Measurements from ENCODE around the gene C1orf226.
A peak's percentile ranks its signal among the peaks of the same experiment; 100 is the strongest.

C1orf226 gene

DNA sequence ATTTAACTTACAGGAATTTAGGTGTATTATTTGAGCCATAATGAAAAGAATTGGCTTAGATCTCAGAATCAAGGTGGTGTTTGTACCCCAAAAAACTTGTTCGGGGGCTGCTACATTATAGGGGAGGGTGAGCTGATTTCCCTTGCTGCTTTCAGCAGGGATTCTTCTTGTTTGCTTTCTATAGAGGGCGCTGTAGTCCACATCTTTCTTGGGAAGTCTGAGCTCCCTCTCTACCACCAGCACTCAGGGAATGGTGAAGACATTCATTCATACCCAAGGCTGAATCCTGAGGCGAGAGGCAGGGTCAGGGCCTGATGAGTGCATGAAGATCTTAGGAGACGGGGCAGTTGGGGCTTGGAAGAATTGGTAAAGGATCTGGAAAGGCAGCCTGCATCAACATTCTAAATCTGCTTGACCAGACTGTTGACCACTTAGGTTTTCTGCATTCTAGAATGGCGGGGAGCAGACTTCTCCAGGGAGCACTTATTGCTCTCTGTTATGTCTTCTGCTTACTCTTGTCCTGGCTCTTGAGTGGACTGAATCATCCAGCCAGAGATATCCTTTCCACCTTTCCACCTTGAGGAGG is 23.8 kb upstream of the C1orf226 start:
- no peak overlapping the region for H2BK120ac ChIP-seq (ENCODE audit: low read depth, low read length)
- H3K4me3 ChIP-seq (ENCODE audit: insufficient read depth in 1 of 2, low read depth in 1 of 2, low read length in 2 of 2), result no peak overlapping the region
- H3K9me3 ChIP-seq (ENCODE audit: control insufficient read depth, low read length), result no peaks in the 10 kb centered on the region
- H3K23ac ChIP-seq (ENCODE audit: low read length in 2 of 2), result no peak overlapping the region
- H2BK12ac ChIP-seq (ENCODE audit: low read length in 2 of 2), result no peak overlapping the region
- H2AK5ac ChIP-seq (ENCODE audit: low read length, severe bottlenecking), result no peak overlapping the region
- no peak overlapping the region for H3K27ac ChIP-seq (ENCODE audit: low read length, poor library complexity, severe bottlenecking)
- peak; percentile 29 for DNase-seq
- H4K8ac ChIP-seq (ENCODE audit: low read length), result no peak overlapping the region
- H3K9ac ChIP-seq (ENCODE audit: low read length), result no peak overlapping the region
- no peak overlapping the region for H2AFZ ChIP-seq (ENCODE audit: low read depth, low read length)
- no peak overlapping the region for H3K18ac ChIP-seq (ENCODE audit: low read depth in 1 of 2, low read length in 2 of 2)
- H4K91ac ChIP-seq (ENCODE audit: low read length), result no peak overlapping the region
- H3K14ac ChIP-seq (ENCODE audit: low read length in 2 of 2), result no peak overlapping the region
- H3K79me1 ChIP-seq (replicated peaks; ENCODE audit: low read length, poor library complexity, severe bottlenecking), result no peaks in the 10 kb centered on the region
- WGBS, result 83% methylated on average over 3 of the region's 5 CpGs
- H3K36me3 ChIP-seq (ENCODE audit: control insufficient read depth in 1 of 2, insufficient read depth in 2 of 2, low read depth in 1 of 2, low read length in 2 of 2), result peaks cover 0 to 10% of the 10 kb centered on the region in 2 experiments
- no peak overlapping the region for H2BK5ac ChIP-seq (ENCODE audit: low read depth, low read length, poor library complexity, severe bottlenecking)
- no peak overlapping the region for H2BK15ac ChIP-seq (ENCODE audit: low read depth, poor library complexity, severe bottlenecking)
- peaks cover 7% of the 10 kb centered on the region for H3K4me1 ChIP-seq (ENCODE audit: control insufficient read depth, insufficient read depth, low read depth, low read length)
- H3K4me2 ChIP-seq (ENCODE audit: low read length, poor library complexity, severe bottlenecking), result no peak overlapping the region
- peaks cover 0 to 23% of the 10 kb centered on the region in 2 experiments for H3K27me3 ChIP-seq (ENCODE audit: control insufficient read depth in 1 of 2, insufficient read depth in 1 of 2, low read length in 2 of 2)
- H3K4ac ChIP-seq (ENCODE audit: low read depth in 1 of 2, low read length in 2 of 2), result no peak overlapping the region

DNA sequence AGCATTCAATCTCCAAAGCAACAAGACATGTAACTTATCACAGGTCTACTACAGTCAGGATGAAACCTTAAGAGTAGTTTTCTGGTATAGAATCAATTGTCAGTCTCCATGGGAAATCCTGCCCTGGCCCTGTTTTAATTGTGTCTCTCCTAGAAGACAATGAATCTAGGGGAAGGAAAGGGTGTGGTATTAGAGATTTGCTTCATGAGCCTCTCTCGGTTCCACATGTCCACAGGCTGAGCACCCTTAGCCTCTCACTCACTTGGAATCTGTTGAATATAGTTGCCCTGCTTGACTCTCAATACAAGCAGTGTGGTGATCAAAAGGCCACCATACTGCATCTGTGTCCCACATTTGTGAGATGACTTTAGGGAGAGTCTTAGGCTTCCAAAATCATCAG is 22.6 kb upstream of the C1orf226 start:
- Histone ChIP-seq H3K27ac (ENCODE audit: low read length, poor library complexity, severe bottlenecking) (no peak overlapping the region), H3K79me1 (replicated peaks; ENCODE audit: low read length, poor library complexity, severe bottlenecking) (no peaks in the 10 kb centered on the region), H2BK15ac (ENCODE audit: low read depth, poor library complexity, severe bottlenecking) (no peak overlapping the region), H3K9me3 (ENCODE audit: control insufficient read depth, low read length) (no peaks in the 10 kb centered on the region), H3K4me2 (ENCODE audit: low read length, poor library complexity, severe bottlenecking) (no peak overlapping the region), H2BK12ac (ENCODE audit: low read length in 2 of 2) (no peak overlapping the region), H2AK5ac (ENCODE audit: low read length, severe bottlenecking) (no peak overlapping the region), H4K91ac (ENCODE audit: low read length) (no peak overlapping the region), H2BK5ac (ENCODE audit: low read depth, low read length, poor library complexity, severe bottlenecking) (no peak overlapping the region), H4K8ac (ENCODE audit: low read length) (no peak overlapping the region), H3K4me1 (ENCODE audit: control insufficient read depth, insufficient read depth, low read depth, low read length) (peaks cover 6% of the 10 kb centered on the region), H2BK120ac (ENCODE audit: low read depth, low read length) (no peak overlapping the region), H3K4ac (ENCODE audit: low read depth in 1 of 2, low read length in 2 of 2) (no peak overlapping the region), H3K36me3 (ENCODE audit: control insufficient read depth in 1 of 2, insufficient read depth in 2 of 2, low read depth in 1 of 2, low read length in 2 of 2) (peaks cover 0 to 10% of the 10 kb centered on the region in 2 experiments), H3K4me3 (ENCODE audit: insufficient read depth in 1 of 2, low read depth in 1 of 2, low read length in 2 of 2) (no peak overlapping the region), H2AFZ (ENCODE audit: low read depth, low read length) (no peak overlapping the region), H3K18ac (ENCODE audit: low read depth in 1 of 2, low read length in 2 of 2) (no peak overlapping the region), H3K14ac (ENCODE audit: low read length in 2 of 2) (no peak overlapping the region), H3K27me3 (ENCODE audit: control insufficient read depth in 1 of 2, insufficient read depth in 1 of 2, low read length in 2 of 2) (peaks cover 0 to 28% of the 10 kb centered on the region in 2 experiments), H3K9ac (ENCODE audit: low read length) (no peak overlapping the region), H3K23ac (ENCODE audit: low read length in 2 of 2) (no peak overlapping the region)
- WGBS, result no CpG with 5 or more reads among the region's 1 CpG
- DNase-seq, result no peak

DNA sequence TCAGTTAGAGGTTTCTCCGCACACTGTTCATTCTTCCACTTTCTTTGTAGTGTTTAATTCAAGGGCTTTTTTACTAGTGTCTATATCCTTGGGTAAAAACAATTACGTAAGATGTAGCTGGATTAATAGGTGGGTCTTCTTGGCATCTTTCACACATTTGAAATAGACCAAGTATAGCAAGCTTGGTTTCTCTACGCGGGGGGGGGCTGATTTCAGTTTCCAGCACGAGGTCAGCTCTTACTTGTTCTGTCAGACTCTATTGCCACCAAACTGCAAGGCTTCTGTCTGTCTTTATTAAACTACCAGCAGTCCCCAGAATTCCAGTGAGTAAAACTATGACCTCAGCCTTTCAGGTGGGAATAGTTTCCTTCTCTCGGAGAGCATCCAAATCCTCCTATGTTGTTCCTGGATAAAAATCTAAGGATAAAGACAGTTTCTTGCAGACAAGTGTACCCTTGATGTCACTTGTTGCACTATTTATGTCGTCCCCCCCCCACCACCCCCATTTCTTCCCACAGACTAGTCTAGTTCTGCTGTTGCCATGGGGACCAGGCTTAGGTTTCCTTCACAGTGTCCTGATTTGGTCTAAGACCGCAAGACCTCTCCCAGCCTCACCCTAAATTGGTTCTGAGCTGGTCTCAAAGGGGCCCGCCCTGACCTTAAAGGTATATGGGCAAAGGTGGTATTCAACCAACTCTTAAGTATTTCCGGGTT is 21.8 kb upstream of the C1orf226 start:
- Histone ChIP-seq H2BK5ac (ENCODE audit: low read depth, low read length, poor library complexity, severe bottlenecking) (no peak overlapping the region), H3K4me1 (ENCODE audit: control insufficient read depth, insufficient read depth, low read depth, low read length) (peaks cover 6% of the 10 kb centered on the region), H3K9ac (ENCODE audit: low read length) (no peak overlapping the region), H3K23ac (ENCODE audit: low read length in 2 of 2) (no peak overlapping the region), H2AFZ (ENCODE audit: low read depth, low read length) (no peak overlapping the region), H3K9me3 (ENCODE audit: control insufficient read depth, low read length) (no peaks in the 10 kb centered on the region), H3K27ac (ENCODE audit: low read length, poor library complexity, severe bottlenecking) (no peak overlapping the region), H2AK5ac (ENCODE audit: low read length, severe bottlenecking) (no peak overlapping the region), H3K4ac (ENCODE audit: low read depth in 1 of 2, low read length in 2 of 2) (no peak overlapping the region), H4K8ac (ENCODE audit: low read length) (no peak overlapping the region), H3K14ac (ENCODE audit: low read length in 2 of 2) (no peak overlapping the region), H3K79me1 (replicated peaks; ENCODE audit: low read length, poor library complexity, severe bottlenecking) (no peaks in the 10 kb centered on the region), H2BK15ac (ENCODE audit: low read depth, poor library complexity, severe bottlenecking) (no peak overlapping the region), H3K18ac (ENCODE audit: low read depth in 1 of 2, low read length in 2 of 2) (no peak overlapping the region), H3K4me3 (ENCODE audit: insufficient read depth in 1 of 2, low read depth in 1 of 2, low read length in 2 of 2) (no peak overlapping the region), H4K91ac (ENCODE audit: low read length) (no peak overlapping the region), H3K27me3 (ENCODE audit: control insufficient read depth in 1 of 2, insufficient read depth in 1 of 2, low read length in 2 of 2) (peaks cover 0 to 24% of the 10 kb centered on the region in 2 experiments), H2BK120ac (ENCODE audit: low read depth, low read length) (no peak overlapping the region), H3K4me2 (ENCODE audit: low read length, poor library complexity, severe bottlenecking) (no peak overlapping the region), H3K36me3 (ENCODE audit: control insufficient read depth in 1 of 2, insufficient read depth in 2 of 2, low read depth in 1 of 2, low read length in 2 of 2) (peaks cover 0 to 10% of the 10 kb centered on the region in 2 experiments), H2BK12ac (ENCODE audit: low read length in 2 of 2) (no peak overlapping the region)
- DNase-seq, result no peak
- WGBS, result 85% methylated on average over 9 of the region's 10 CpGs

DNA sequence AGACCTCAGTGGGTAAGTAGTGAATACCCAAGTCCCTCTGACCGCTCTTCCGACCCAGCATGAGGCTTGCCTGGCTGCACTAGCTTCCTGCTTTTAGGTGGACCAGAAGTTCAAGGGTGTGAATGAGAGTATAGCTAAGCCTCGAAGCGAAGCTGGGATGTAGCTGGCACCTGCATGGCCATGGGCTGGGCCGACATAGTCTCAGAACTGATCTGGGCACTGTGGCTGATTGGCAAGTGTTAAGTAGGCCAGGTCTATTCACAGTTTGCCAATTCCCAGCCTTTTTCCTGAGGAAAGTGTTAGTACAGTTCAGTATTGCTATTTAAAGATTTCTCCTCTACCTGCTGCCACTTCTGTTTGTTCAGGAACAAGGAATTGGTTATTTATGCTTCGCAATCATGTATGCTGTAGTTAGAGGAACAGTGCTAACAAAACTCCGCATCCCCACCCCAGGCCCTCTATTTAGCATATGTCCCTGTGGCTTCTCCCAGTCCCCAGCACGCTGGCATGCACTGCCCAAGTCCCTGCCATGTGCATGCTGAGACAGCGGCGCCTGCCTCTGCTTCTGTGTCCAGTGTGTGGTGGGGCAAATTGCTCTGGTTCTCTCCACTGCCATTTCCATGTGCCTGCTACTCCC is 21.2 kb upstream of the C1orf226 start:
- H2BK120ac ChIP-seq (ENCODE audit: low read depth, low read length), result no peak overlapping the region
- H2AFZ ChIP-seq (ENCODE audit: low read depth, low read length), result no peak overlapping the region
- no peak overlapping the region for H3K4me3 ChIP-seq (ENCODE audit: insufficient read depth in 1 of 2, low read depth in 1 of 2, low read length in 2 of 2)
- H3K9ac ChIP-seq (ENCODE audit: low read length), result no peak overlapping the region
- H3K18ac ChIP-seq (ENCODE audit: low read depth in 1 of 2, low read length in 2 of 2), result no peak overlapping the region
- H2BK5ac ChIP-seq (ENCODE audit: low read depth, low read length, poor library complexity, severe bottlenecking), result no peak overlapping the region
- WGBS, result 98% methylated on average over 10 of the region's 10 CpGs
- no peak overlapping the region for H2BK15ac ChIP-seq (ENCODE audit: low read depth, poor library complexity, severe bottlenecking)
- H3K4me1 ChIP-seq (ENCODE audit: control insufficient read depth, insufficient read depth, low read depth, low read length), result peaks cover 9% of the 10 kb centered on the region
- peaks cover 0 to 24% of the 10 kb centered on the region in 2 experiments for H3K27me3 ChIP-seq (ENCODE audit: control insufficient read depth in 1 of 2, insufficient read depth in 1 of 2, low read length in 2 of 2)
- no peak overlapping the region for H4K8ac ChIP-seq (ENCODE audit: low read length)
- H2AK5ac ChIP-seq (ENCODE audit: low read length, severe bottlenecking), result no peak overlapping the region
- H3K36me3 ChIP-seq (ENCODE audit: control insufficient read depth in 1 of 2, insufficient read depth in 2 of 2, low read depth in 1 of 2, low read length in 2 of 2), result peaks cover 0 to 10% of the 10 kb centered on the region in 2 experiments
- H3K4ac ChIP-seq (ENCODE audit: low read depth in 1 of 2, low read length in 2 of 2), result no peak overlapping the region
- no peak overlapping the region for H2BK12ac ChIP-seq (ENCODE audit: low read length in 2 of 2)
- H3K79me1 ChIP-seq (replicated peaks; ENCODE audit: low read length, poor library complexity, severe bottlenecking), result no peaks in the 10 kb centered on the region
- H3K14ac ChIP-seq (ENCODE audit: low read length in 2 of 2), result no peak overlapping the region
- no peak overlapping the region for H4K91ac ChIP-seq (ENCODE audit: low read length)
- H3K9me3 ChIP-seq (ENCODE audit: control insufficient read depth, low read length), result no peaks in the 10 kb centered on the region
- H3K23ac ChIP-seq (ENCODE audit: low read length in 2 of 2), result no peak overlapping the region
- DNase-seq, result no peak
- no peak overlapping the region for H3K27ac ChIP-seq (ENCODE audit: low read length, poor library complexity, severe bottlenecking)
- H3K4me2 ChIP-seq (ENCODE audit: low read length, poor library complexity, severe bottlenecking), result no peak overlapping the region
